ENCODE results near the gene SLC24A3.

- TF ChIP-seq, protein P1, sequence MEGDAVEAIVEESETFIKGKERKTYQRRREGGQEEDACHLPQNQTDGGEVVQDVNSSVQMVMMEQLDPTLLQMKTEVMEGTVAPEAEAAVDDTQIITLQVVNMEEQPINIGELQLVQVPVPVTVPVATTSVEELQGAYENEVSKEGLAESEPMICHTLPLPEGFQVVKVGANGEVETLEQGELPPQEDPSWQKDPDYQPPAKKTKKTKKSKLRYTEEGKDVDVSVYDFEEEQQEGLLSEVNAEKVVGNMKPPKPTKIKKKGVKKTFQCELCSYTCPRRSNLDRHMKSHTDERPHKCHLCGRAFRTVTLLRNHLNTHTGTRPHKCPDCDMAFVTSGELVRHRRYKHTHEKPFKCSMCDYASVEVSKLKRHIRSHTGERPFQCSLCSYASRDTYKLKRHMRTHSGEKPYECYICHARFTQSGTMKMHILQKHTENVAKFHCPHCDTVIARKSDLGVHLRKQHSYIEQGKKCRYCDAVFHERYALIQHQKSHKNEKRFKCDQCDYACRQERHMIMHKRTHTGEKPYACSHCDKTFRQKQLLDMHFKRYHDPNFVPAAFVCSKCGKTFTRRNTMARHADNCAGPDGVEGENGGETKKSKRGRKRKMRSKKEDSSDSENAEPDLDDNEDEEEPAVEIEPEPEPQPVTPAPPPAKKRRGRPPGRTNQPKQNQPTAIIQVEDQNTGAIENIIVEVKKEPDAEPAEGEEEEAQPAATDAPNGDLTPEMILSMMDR (conservative IDR thresholded peaks at IDR 0.05; ENCODE audit: low read depth in 2 of 2) = no peak
- no peak for TF ChIP-seq POLR2AphosphoS5 (IDR thresholded peaks at IDR 0.05; ENCODE audit: low read depth)
- TF ChIP-seq EZH2phosphoT487 (IDR thresholded peaks at IDR 0.05; ENCODE audit: unreplicated experiment) = no peak
- no peak for TF ChIP-seq REST (IDR thresholded peaks at IDR 0.05; ENCODE audit: unreplicated experiment)
- no peak for TF ChIP-seq EZH2 (IDR thresholded peaks at IDR 0.05; ENCODE audit: low read depth, unreplicated experiment)
- TF ChIP-seq ETS1 (IDR thresholded peaks at IDR 0.05) = no peak
- TF ChIP-seq JUNB (IDR thresholded peaks at IDR 0.05; ENCODE audit: unreplicated experiment) = no peak
- TF ChIP-seq CREB1 (CRISPR knock-in tag; IDR thresholded peaks at IDR 0.05; ENCODE audit: low read depth) = no peak
- TF ChIP-seq STAT1 (IDR thresholded peaks at IDR 0.05; ENCODE audit: unreplicated experiment) = no peak
- TF ChIP-seq ZNF114 (CRISPR knock-in tag; IDR thresholded peaks at IDR 0.05) = no peak
Measured at GRCh38 chr20:19330038-19330437, 117.6 kb downstream of the SLC24A3 start.
